ENCODE measurements around the gene PPIL6.

PPIL6 gene

GRCh38 chr6:109406196-109406595 lies 34.2 kb downstream of the PPIL6 start:
- Histone ChIP-seq H3K4me3 (no peak overlapping the region), H3K36me3 (no peaks in the 10 kb centered on the region), H3K4me1 (no peaks in the 10 kb centered on the region), H3K27me3 (no peaks in the 10 kb centered on the region), H3K9me3 (no peaks in the 10 kb centered on the region), H3K27ac (no peak overlapping the region)
- no peak for DNase-seq
- no peak for TF ChIP-seq CTCF (IDR thresholded peaks at IDR 0.05)
- intact Hi-C loops (cut with DNase I; ENCODE audit: low total_unique reads), result no loop called here

GRCh38 chr6:109397020-109397419 lies 43.4 kb downstream of the PPIL6 start:
- no peak overlapping the region for H3K27ac ChIP-seq
- no peaks in the 10 kb centered on the region for H3K27me3 ChIP-seq
- H3K36me3 ChIP-seq, result no peaks in the 10 kb centered on the region
- H3K9me3 ChIP-seq, result no peaks in the 10 kb centered on the region
- no peak for DNase-seq
- intact Hi-C loops (cut with DNase I; ENCODE audit: low total_unique reads), result no loop called here
- no peaks in the 10 kb centered on the region for H3K4me1 ChIP-seq
- no peak overlapping the region for H3K4me3 ChIP-seq
- no peak for TF ChIP-seq CTCF (IDR thresholded peaks at IDR 0.05)

- Histone ChIP-seq H3K4me3 (no peak overlapping the region), H3K9me3 (no peaks in the 10 kb centered on the region), H3K27ac (no peak overlapping the region), H3K36me3 (no peaks in the 10 kb centered on the region), H3K4me1 (no peaks in the 10 kb centered on the region), H3K27me3 (no peaks in the 10 kb centered on the region)
- no peak for TF ChIP-seq CTCF (IDR thresholded peaks at IDR 0.05)
- intact Hi-C loops (cut with DNase I; ENCODE audit: low total_unique reads), result no loop called here
- no peak for DNase-seq
Measured at GRCh38 chr6:109396046-109396718, 44.2 kb downstream of the PPIL6 start.

GRCh38 chr6:109393886-109394281 lies 46.5 kb downstream of the PPIL6 start:
- no peak overlapping the region for H3K4me3 ChIP-seq
- no peaks in the 10 kb centered on the region for H3K36me3 ChIP-seq
- H3K27me3 ChIP-seq, result no peaks in the 10 kb centered on the region
- DNase-seq, result no peak
- H3K27ac ChIP-seq, result no peak overlapping the region
- intact Hi-C loops (cut with DNase I; ENCODE audit: low total_unique reads), result no loop called here
- H3K9me3 ChIP-seq, result no peaks in the 10 kb centered on the region
- peaks cover 0 to 11% (median 5%) of the 10 kb centered on the region in 4 donors for H3K4me1 ChIP-seq
- no peak for TF ChIP-seq CTCF (IDR thresholded peaks at IDR 0.05)

GRCh38 chr6:109393157-109393885 lies 47.1 kb downstream of the PPIL6 start:
- intact Hi-C loops (cut with DNase I; ENCODE audit: low total_unique reads), result no loop called here
- Histone ChIP-seq H3K36me3 (no peaks in the 10 kb centered on the region), H3K9me3 (no peaks in the 10 kb centered on the region), H3K4me1 (peaks cover 0 to 11% (median 5%) of the 10 kb centered on the region in 4 donors), H3K4me3 (no peak overlapping the region), H3K27me3 (no peaks in the 10 kb centered on the region), H3K27ac (no peak overlapping the region)
- TF ChIP-seq CTCF (IDR thresholded peaks at IDR 0.05), result no peak
- DNase-seq, result no peak

Data from tibial artery (tissue), 4 donors.